IMR-90 (cell line): Measurements from ENCODE around the gene ZNF512B.

ENCODE experiments used
- CTCF ChIP-seq: conservative IDR thresholded peaks from 2 replicates; pipeline ENCODE4 v1.5.1; 2012; ENCODE audit warnings: mild to moderate bottlenecking, low read depth, low read length, improper control_type of control experiment
- MAFK ChIP-seq: IDR thresholded peaks from 2 replicates; pipeline ENCODE4 v1.6.1; 2012; ENCODE audit warnings: low read depth, low read length, improper control_type of control experiment
- POLR2A ChIP-seq: IDR thresholded peaks from 2 replicates; pipeline ENCODE4 v1.6.1; 2012; ENCODE audit warnings: mild to moderate bottlenecking, low read depth, low read length
- SMC3 ChIP-seq: fragments of 150-350 bp; IDR thresholded peaks from 2 replicates; pipeline ENCODE4 v1.6.1; 2016; ENCODE audit warnings: low read depth, mild to moderate bottlenecking, antibody characterized with exemption, low read length, moderate library complexity

- TF ChIP-seq POLR2A (no peak), MAFK (no peak), CTCF (no peak), SMC3 (no peak)
These were observed 5.9 kb downstream of the ZNF512B start for GRCh38 chr20:63963784-63964301.
